Amygdala (tissue), 56 donors: ENCODE measurements around the gene EXOC3L1.

Experiments used
- DNase-seq, 56 donors: peaks; one replicate each; lab custom pipeline; 2025; lab: John Stamatoyannopoulos, UW

The EXOC3L1 gene

GRCh38 chr16:67183627-67184452 is 6.1 kb downstream of the EXOC3L1 start, which contains the start of gene MATCAP1:
Gene MATCAP1 (minus strand): TSS chr16:67183963. CDS start chr16:67180610, 3,353 bp downstream.
- peak in 55 of 56 donors; percentile 78 to 98 (median 93) for DNase-seq

GRCh38 chr16:67183284-67183626 is 6.7 kb downstream of the EXOC3L1 start:
- no peak for DNase-seq

GRCh38 chr16:67182288-67182687 is 7.6 kb downstream of the EXOC3L1 start:
- no peak for DNase-seq

GRCh38 chr16:67181346-67181745 is 8.6 kb downstream of the EXOC3L1 start:
- DNase-seq = peak in 1 of 56 donors; percentile 27

- no peak for DNase-seq
These were observed 9.8 kb downstream of the EXOC3L1 start for GRCh38 chr16:67180166-67180565.

- DNase-seq = no peak
These were observed 10.4 kb downstream of the EXOC3L1 start for GRCh38 chr16:67179421-67180080.

GRCh38 chr16:67177743-67178699 is 11.9 kb downstream of the EXOC3L1 start:
- DNase-seq = peak in 17 of 56 donors; percentile 14 to 56 (median 41)

GRCh38 chr16:67176662-67177061 is 13.3 kb downstream of the EXOC3L1 start:
- DNase-seq = no peak

GRCh38 chr16:67174706-67175231 is 15.2 kb downstream of the EXOC3L1 start:
- no peak for DNase-seq

GRCh38 chr16:67173808-67174705 is 15.9 kb downstream of the EXOC3L1 start:
- peak in 54 of 56 donors; percentile 20 to 92 (median 66) for DNase-seq

- DNase-seq = no peak
These were observed 16.6 kb downstream of the EXOC3L1 start for GRCh38 chr16:67173323-67173722.

- DNase-seq = no peak
These were observed 18.8 kb downstream of the EXOC3L1 start for GRCh38 chr16:67170949-67171649.

- peak in 41 of 56 donors; percentile 23 to 79 (median 61) for DNase-seq
These were observed 19.6 kb downstream of the EXOC3L1 start, which contains the start of gene NOL3 for GRCh38 chr16:67170168-67170948. Gene NOL3 (plus strand): TSS chr16:67170538.

- DNase-seq = peak in 14 of 56 donors; percentile 11 to 58 (median 26)
These were observed 20.2 kb downstream of the EXOC3L1 start for GRCh38 chr16:67169642-67170167.

GRCh38 chr16:67169011-67169451 is 20.9 kb downstream of the EXOC3L1 start:
- no peak for DNase-seq

- DNase-seq = no peak
These were observed 22.3 kb downstream of the EXOC3L1 start for GRCh38 chr16:67167588-67167987.

- DNase-seq = no peak
These were observed 23.3 kb downstream of the EXOC3L1 start for GRCh38 chr16:67166598-67167168.
